Choroid plexus epithelial cell (primary cell): ENCODE results near the gene GYPC.

Experiments used
- DNase-seq: peaks from one replicate; pipeline ENCODE4 v3.0.0-alpha.2; 2010; ENCODE audit warnings: low read depth
- H3K4me3 ChIP-seq: 2 replicates; pipeline ENCODE4 v1.5.1; 2011; ENCODE audit warnings: low read depth, mild to moderate bottlenecking, control low read depth, low read length, moderate library complexity
- TF ChIP-seq, protein P1 (sequence below): conservative IDR thresholded peaks from 2 replicates; pipeline ENCODE4 v1.5.1; 2011; ENCODE audit warnings: low read depth, mild to moderate bottlenecking, control low read depth, inconsistent platforms, low read length, moderate library complexity

The GYPC gene

GRCh38 chr2:126668254-126668653 is 12.3 kb downstream of the GYPC start:
- DNase-seq, result peak; percentile 13
- H3K4me3 ChIP-seq, result no peak overlapping the region
- TF ChIP-seq, protein P1, sequence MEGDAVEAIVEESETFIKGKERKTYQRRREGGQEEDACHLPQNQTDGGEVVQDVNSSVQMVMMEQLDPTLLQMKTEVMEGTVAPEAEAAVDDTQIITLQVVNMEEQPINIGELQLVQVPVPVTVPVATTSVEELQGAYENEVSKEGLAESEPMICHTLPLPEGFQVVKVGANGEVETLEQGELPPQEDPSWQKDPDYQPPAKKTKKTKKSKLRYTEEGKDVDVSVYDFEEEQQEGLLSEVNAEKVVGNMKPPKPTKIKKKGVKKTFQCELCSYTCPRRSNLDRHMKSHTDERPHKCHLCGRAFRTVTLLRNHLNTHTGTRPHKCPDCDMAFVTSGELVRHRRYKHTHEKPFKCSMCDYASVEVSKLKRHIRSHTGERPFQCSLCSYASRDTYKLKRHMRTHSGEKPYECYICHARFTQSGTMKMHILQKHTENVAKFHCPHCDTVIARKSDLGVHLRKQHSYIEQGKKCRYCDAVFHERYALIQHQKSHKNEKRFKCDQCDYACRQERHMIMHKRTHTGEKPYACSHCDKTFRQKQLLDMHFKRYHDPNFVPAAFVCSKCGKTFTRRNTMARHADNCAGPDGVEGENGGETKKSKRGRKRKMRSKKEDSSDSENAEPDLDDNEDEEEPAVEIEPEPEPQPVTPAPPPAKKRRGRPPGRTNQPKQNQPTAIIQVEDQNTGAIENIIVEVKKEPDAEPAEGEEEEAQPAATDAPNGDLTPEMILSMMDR, result no peak

GRCh38 chr2:126669772-126670171 is 13.8 kb downstream of the GYPC start:
- DNase-seq, result no peak
- TF ChIP-seq, protein P1, result no peak
- no peak overlapping the region for H3K4me3 ChIP-seq

DNA sequence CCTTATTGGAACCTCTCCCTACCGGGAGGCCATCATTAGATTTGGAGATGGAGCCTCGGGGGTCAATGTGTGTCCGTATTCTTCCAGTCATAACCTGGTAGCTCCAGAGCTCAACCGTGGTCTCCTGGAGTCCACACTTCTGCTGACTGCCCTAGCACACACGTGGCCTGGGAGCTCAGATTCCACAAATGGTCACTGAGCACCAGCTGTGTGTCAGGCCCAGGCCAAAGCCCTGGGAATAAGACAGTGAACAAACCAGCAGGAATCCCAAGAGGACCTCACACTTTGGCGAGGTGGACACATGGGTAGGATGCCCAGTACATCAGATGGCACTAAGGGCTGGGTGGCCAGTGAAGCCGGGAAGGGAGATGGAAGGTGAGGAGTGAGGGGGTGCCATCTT is 15.5 kb downstream of the GYPC start:
- TF ChIP-seq, protein P1, result no peak
- no peak overlapping the region for H3K4me3 ChIP-seq
- DNase-seq, result no peak

DNA sequence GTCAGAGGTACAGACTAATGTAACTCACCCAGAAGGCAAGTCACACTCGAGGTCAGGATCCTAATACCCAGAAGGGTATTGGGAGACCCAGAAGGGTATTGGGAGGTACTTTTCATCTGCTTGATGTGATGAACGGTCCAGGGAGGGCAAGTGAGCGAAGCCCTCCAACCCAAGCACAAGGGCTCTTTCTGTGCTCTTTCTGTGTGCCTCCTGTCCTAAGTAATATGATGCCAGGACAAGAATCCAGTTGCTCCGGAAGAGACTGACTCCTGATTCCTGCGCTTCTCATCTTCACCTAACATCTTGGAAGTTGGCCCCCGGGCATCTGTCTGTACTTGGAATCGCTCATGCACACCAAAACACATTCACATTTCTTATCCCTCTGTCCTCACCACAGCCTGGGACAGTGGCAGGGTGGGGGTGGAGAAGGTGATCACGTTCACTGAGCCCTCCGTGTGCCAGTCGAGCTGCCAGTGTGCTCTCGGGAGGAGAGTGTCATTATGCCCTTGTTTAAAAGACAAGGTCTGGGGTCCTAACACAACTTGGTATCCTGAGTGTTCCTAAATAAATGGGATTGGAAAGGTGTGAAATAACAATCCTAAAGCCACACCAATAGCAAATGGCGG is 17.1 kb downstream of the GYPC start:
- TF ChIP-seq, protein P1, result no peak
- no peak overlapping the region for H3K4me3 ChIP-seq
- no peak for DNase-seq

- DNase-seq, result no peak
- no peak overlapping the region for H3K4me3 ChIP-seq
- TF ChIP-seq, protein P1, result no peak
Observed at GRCh38 chr2:126674075-126674744, 18.3 kb downstream of the GYPC start.

GRCh38 chr2:126675637-126676036 is 19.7 kb downstream of the GYPC start:
- TF ChIP-seq, protein P1, result no peak

More at GRCh38 chr2:126675637-126676036, 19.7 kb downstream of the GYPC start:
- DNase-seq, result no peak
- H3K4me3 ChIP-seq, result no peak overlapping the region
